ENCODE results near the gene YY1. TPM values are rescaled to one million over a fixed set of nuclear protein-coding genes. Genes with fewer than 3 reads are reported as not detected.
A peak's percentile ranks its signal among the peaks of the same experiment; 100 is the strongest.

Gene YY1
- total and polyA plus RNA-seq, 2 of the 8 experiments (the other 6 are each of a cell fraction or from before 2014, with no cell fraction given), result 26.4 to 106 TPM

- Histone ChIP-seq H3K4me2 (ENCODE audit: insufficient read depth in 1 of 2, low read depth in 2 of 2, low read length in 2 of 2) (peak overlapping the region; percentile 68 to 71), H2BK120ac (replicated peaks; ENCODE audit: low read depth, low read length) (no peak overlapping the region), H4K91ac (replicated peaks; ENCODE audit: insufficient read length, low read length) (no peak overlapping the region), H2BK20ac (ENCODE audit: low read length) (no peak overlapping the region), H2BK15ac (ENCODE audit: low read length) (no peak overlapping the region), H4K8ac (ENCODE audit: extremely low read depth, insufficient read depth, low read length) (peak overlapping the region; percentile 97), H3K79me1 (ENCODE audit: low read depth, low read length) (peaks cover 3% of the 10 kb centered on the region; the same call in 1 of the 2 replicates), H4K20me1 (replicated peaks in 1 of 2; ENCODE audit: control insufficient read depth in 1 of 2, insufficient read depth in 2 of 2, low read length in 2 of 2) (peaks cover 23 to 32% of the 10 kb centered on the region in 2 experiments), H3K4ac (replicated peaks; ENCODE audit: insufficient read length, low read depth, low read length) (no peak overlapping the region), H3K14ac (ENCODE audit: insufficient read length) (no peak overlapping the region), H2AFZ (ENCODE audit: low read length) (no peak overlapping the region), H2AK5ac (ENCODE audit: low read depth, low read length) (no peak overlapping the region), H4K5ac (ENCODE audit: insufficient read length, low read depth, low read length) (peak overlapping the region; percentile 97), H3K56ac (replicated peaks; ENCODE audit: insufficient read length, low read depth, low read length) (no peak overlapping the region), H3K18ac (ENCODE audit: extremely low read depth, low read length) (no peak overlapping the region), H3K9me3 (ENCODE audit: insufficient read depth in 2 of 2, low read depth in 1 of 2, low read length in 1 of 2) (no peaks in the 10 kb centered on the region), H3K4me1 (replicated peaks in 1 of 4; ENCODE audit: control insufficient read depth in 3 of 4, insufficient read depth in 4 of 4, low read length in 3 of 4) (peaks cover 2 to 14% (median 5%) of the 10 kb centered on the region in 4 experiments; a peak in 3 of 7 replicates), H3K23me2 (ENCODE audit: low read depth, low read length) (no peaks in the 10 kb centered on the region; the same call in 1 of the 2 replicates), H3K36me3 (ENCODE audit: control insufficient read depth in 2 of 4, insufficient read depth in 4 of 4, low read length in 3 of 4) (peaks cover 0 to 5% (median under 1%) of the 10 kb centered on the region in 4 experiments; a peak in 2 of 8 replicates), H2BK12ac (ENCODE audit: low read depth, low read length) (no peak overlapping the region), H3K23ac (ENCODE audit: insufficient read length) (no peak overlapping the region), H3K79me2 (ENCODE audit: control insufficient read depth in 1 of 2, insufficient read depth in 2 of 2, low read length in 2 of 2) (peaks cover 66 to 83% of the 10 kb centered on the region in 2 experiments), H2BK5ac (ENCODE audit: low read depth, low read length) (no peak overlapping the region; the same call in none of the 2 replicates), H3K27ac (ENCODE audit: low read depth, low read length) (peak overlapping the region; percentile 82; the same call in 1 of the 2 replicates), H3K9ac (replicated peaks in 1 of 4; ENCODE audit: extremely low read depth in 1 of 4, low read depth in 3 of 4, low read length in 3 of 4) (peak overlapping the region; percentile 92 to 98 (median 96)), H3K27me3 (replicated peaks in 1 of 4; ENCODE audit: control insufficient read depth in 3 of 4, extremely low read depth in 1 of 4, insufficient read depth in 3 of 4, low read length in 3 of 4) (no peaks in the 10 kb centered on the region), H3K4me3 (ENCODE audit: extremely low read depth in 1 of 4, insufficient read depth in 2 of 4, low read depth in 3 of 4, low read length in 4 of 4) (peak overlapping the region; percentile 87 to 100 (median 94))
- FAIRE-seq, result no peak
- CTCF ChIA-PET (ENCODE audit: partially characterized antibody), result interaction anchor here (0.7 to 1.6 kb wide), 12 partner anchors 8 to 118 kb away, joined by 3 to 5 read pairs (median 3); partner anchors contain the start of gene DEGS2
- 2% methylated on average over 25 of the region's 115 CpGs; no CpG with 5 or more reads in 1 of the 2 experiments for WGBS, 2 experiments (ENCODE audit: extremely low coverage in 1 of 2, insufficient coverage in 1 of 2, insufficient read length in 1 of 2, insufficient replicate concordance in 2 of 2, low coverage in 1 of 2, low lambda C conversion rate in 2 of 2, missing lambda C conversion rate in 1 of 2)
- peak in 1 of 2 experiments; percentile 79 for DNase-seq (ENCODE audit: low read depth in 1 of 2, low spot score in 2 of 2)
- POLR2A ChIA-PET (ENCODE audit: partially characterized antibody), result interaction anchor here (1.4 to 3.1 kb wide), 3 partner anchors 8 to 57 kb away, joined by 3 to 11 read pairs (median 3); no protein-coding TSS in a partner anchor
- TF ChIP-seq BCL11A (IDR thresholded peaks at IDR 0.05; ENCODE audit: low read depth in 2 of 2, low read length in 2 of 2) (no peak), KDM1A (IDR thresholded peaks at IDR 0.05; ENCODE audit: borderline replicate concordance, low read length) (no peak), CEBPB (IDR thresholded peaks at IDR 0.05; ENCODE audit: low read depth, low read length) (no peak), SIRT6 (IDR thresholded peaks at IDR 0.05; ENCODE audit: low read length) (no peak), PHF8 (conservative IDR thresholded peaks at IDR 0.05; ENCODE audit: low read depth, low read length) (peak; percentile 3; the same call in 1 of the 2 replicates), CBX5 (IDR thresholded peaks at IDR 0.05; ENCODE audit: low read depth, low read length) (no peak), JUN (IDR thresholded peaks at IDR 0.05; ENCODE audit: low read depth, low read length) (no peak), KDM5A (IDR thresholded peaks at IDR 0.05; ENCODE audit: low read length) (peak; percentile 89), NANOG (IDR thresholded peaks at IDR 0.05; ENCODE audit: insufficient read depth, low read depth, low read length, poor library complexity, severe bottlenecking) (peak; percentile 7)
Measured at GRCh38 chr14:100239840-100240667, 1.1 kb downstream of the YY1 start.
